H9 (cell line): ENCODE results near the gene TUBD1. TPM values are rescaled to one million over a fixed set of nuclear protein-coding genes. Genes with fewer than 3 reads are reported as not detected.

ENCODE experiments used
- DNase-seq: peaks from one replicate; pipeline ENCODE4 v3.0.0-alpha.2; 2017
- H2AFZ ChIP-seq: one replicate; pipeline ENCODE4 v1.6.1; 2013; ENCODE audit warnings: mild to moderate bottlenecking, low read length, control low read depth, moderate library complexity
- H2AK5ac ChIP-seq: 2 replicates; pipeline ENCODE4 v1.6.1; 2013; ENCODE audit warnings: low read length, control low read depth, mixed read lengths; ENCODE audit not compliant: insufficient read length
- H2BK120ac ChIP-seq: one replicate; pipeline ENCODE4 v1.6.1; 2013; ENCODE audit warnings: low read depth, mild to moderate bottlenecking, low read length, control low read depth, inconsistent platforms; ENCODE audit not compliant: poor library complexity, severe bottlenecking
- H2BK12ac ChIP-seq: 2 replicates; pipeline ENCODE4 v1.6.1; 2013; ENCODE audit warnings: low read length, control low read depth, mixed read lengths, low read depth; ENCODE audit not compliant: insufficient read length
- H2BK15ac ChIP-seq: 2 replicates; pipeline ENCODE4 v1.6.1; 2013; ENCODE audit warnings: low read depth, low read length, control low read depth
- H2BK20ac ChIP-seq: one replicate; pipeline ENCODE4 v1.6.1; 2013; ENCODE audit warnings: low read depth, mild to moderate bottlenecking, low read length, control low read depth, inconsistent platforms; ENCODE audit not compliant: poor library complexity, severe bottlenecking
- H2BK5ac ChIP-seq: 2 replicates; pipeline ENCODE4 v1.6.1; 2013; ENCODE audit warnings: low read length, control low read depth, mixed read lengths; ENCODE audit not compliant: insufficient read length
- H3K14ac ChIP-seq: 2 replicates; pipeline ENCODE4 v1.6.1; 2013; ENCODE audit warnings: low read length, control low read depth; ENCODE audit not compliant: insufficient read depth
- H3K18ac ChIP-seq: 2 replicates; pipeline ENCODE4 v1.6.1; 2013; ENCODE audit warnings: low read depth, mild to moderate bottlenecking, mixed read lengths, low read length, control low read depth; ENCODE audit not compliant: insufficient read length
- H3K23ac ChIP-seq: 2 replicates; pipeline ENCODE4 v1.6.1; 2013; ENCODE audit warnings: low read length, control low read depth, mixed read lengths, low read depth; ENCODE audit not compliant: insufficient read length
- H3K23me2 ChIP-seq: 2 replicates; pipeline ENCODE4 v1.6.1; 2013; ENCODE audit warnings: low read depth, mild to moderate bottlenecking, mixed read lengths, low read length, control low read depth; ENCODE audit not compliant: insufficient read length, poor library complexity, severe bottlenecking
- H3K27ac ChIP-seq: 2 replicates; pipeline ENCODE4 v1.5.1; 2013; ENCODE audit warnings: low read length, control low read depth, mixed read lengths, low read depth; ENCODE audit not compliant: insufficient read length
- H3K27me3 ChIP-seq: 2 replicates; pipeline ENCODE4 v1.6.1; 2013; ENCODE audit warnings: low read length, control low read depth, inconsistent platforms; ENCODE audit not compliant: insufficient read depth
- H3K4ac ChIP-seq: 2 replicates; pipeline ENCODE4 v1.6.1; 2013; ENCODE audit warnings: low read depth, mild to moderate bottlenecking, control low read depth, inconsistent platforms, low read length, moderate library complexity
- H3K4me1 ChIP-seq: 2 replicates; pipeline ENCODE4 v1.6.1; 2013; ENCODE audit warnings: low read length, control low read depth, inconsistent platforms; ENCODE audit not compliant: insufficient read depth
- H3K4me2 ChIP-seq: 2 replicates; pipeline ENCODE4 v1.6.1; 2013; ENCODE audit warnings: low read length, control low read depth, mixed read lengths; ENCODE audit not compliant: insufficient read length, insufficient read depth
- H3K56ac ChIP-seq: 2 replicates; pipeline ENCODE4 v1.6.1; 2013; ENCODE audit warnings: low read depth, mild to moderate bottlenecking, mixed read lengths, low read length, control low read depth; ENCODE audit not compliant: insufficient read length
- H3K79me1 ChIP-seq: 2 replicates; pipeline ENCODE4 v1.6.1; 2013; ENCODE audit warnings: low read depth, mild to moderate bottlenecking, moderate library complexity, low read length, control low read depth, inconsistent platforms; ENCODE audit not compliant: insufficient read depth, poor library complexity, severe bottlenecking
- H3K79me2 ChIP-seq: 2 replicates; pipeline ENCODE4 v1.6.1; 2013; ENCODE audit warnings: low read length, control low read depth, inconsistent platforms; ENCODE audit not compliant: insufficient read depth
- H3K9ac ChIP-seq: 2 replicates; pipeline ENCODE4 v1.6.1; 2013; ENCODE audit warnings: low read length, control low read depth, mixed read lengths; ENCODE audit not compliant: insufficient read length; ENCODE audit errors: extremely low read depth
- H3K9me3 ChIP-seq: one replicate; pipeline ENCODE4 v1.6.1; 2013; ENCODE audit warnings: low read depth, low read length, inconsistent platforms; ENCODE audit not compliant: control insufficient read depth
- H3T11ph ChIP-seq: one replicate; pipeline ENCODE4 v1.6.1; 2013; ENCODE audit warnings: mild to moderate bottlenecking, low read length, control low read depth, inconsistent platforms
- H4K20me1 ChIP-seq: one replicate; pipeline ENCODE4 v1.6.1; 2013; ENCODE audit not compliant: control insufficient read depth, insufficient read length, insufficient read depth
- H4K5ac ChIP-seq: 2 replicates; pipeline ENCODE4 v1.6.1; 2013; ENCODE audit warnings: low read depth, mild to moderate bottlenecking, mixed read lengths, low read length, control low read depth; ENCODE audit not compliant: insufficient read length
- H4K8ac ChIP-seq: replicated peaks from 2 replicates; pipeline ENCODE4 v1.6.1; 2013; ENCODE audit warnings: low read length, control low read depth, mixed read lengths, low read depth; ENCODE audit not compliant: insufficient read length
- H4K91ac ChIP-seq: 2 replicates; pipeline ENCODE4 v1.6.1; 2013; ENCODE audit warnings: low read depth, mild to moderate bottlenecking, moderate library complexity, mixed read lengths, low read length, control low read depth; ENCODE audit not compliant: insufficient read length
- H3K27ac Mint-ChIP-seq, 3 experiments: 2 replicates in 2 of 3; 3 replicates in 1 of 3; pipeline ENCODE4 v1.8.0; 2020 to 2021; ENCODE audit warnings: mixed read lengths in 3 of 3, mild to moderate bottlenecking in 1 of 3, moderate library complexity in 1 of 3
- H3K27me3 Mint-ChIP-seq: 2 replicates; pipeline ENCODE4 v1.8.0; 2021; ENCODE audit warnings: low read depth, mild to moderate bottlenecking, moderate library complexity, mixed read lengths
- H3K36me3 Mint-ChIP-seq, 3 experiments: 2 replicates in 2 of 3; 3 replicates in 1 of 3; pipeline ENCODE4 v1.8.0; 2020 to 2021; ENCODE audit warnings: low read depth in 3 of 3, mixed read lengths in 3 of 3; ENCODE audit not compliant: insufficient read depth in 1 of 3
- H3K4me1 Mint-ChIP-seq, 2 experiments: 2 replicates each; pipeline ENCODE4 v1.8.0; 2020; ENCODE audit warnings: mixed read lengths in 2 of 2
- H3K4me3 Mint-ChIP-seq, 2 experiments: 2 replicates in 1 of 2; 3 replicates in 1 of 2; pipeline ENCODE4 v1.8.0; 2020 to 2021; ENCODE audit warnings: mild to moderate bottlenecking in 2 of 2, mixed read lengths in 2 of 2, moderate library complexity in 1 of 2
- H3K9me3 Mint-ChIP-seq, 2 experiments: 2 replicates in 1 of 2; 3 replicates in 1 of 2; pipeline ENCODE4 v1.8.0; 2020; ENCODE audit warnings: mild to moderate bottlenecking in 2 of 2, mixed read lengths in 2 of 2, moderate library complexity in 1 of 2
- WGBS: extraction: QIAGEN DNeasy Blood & Tissue Kit; methylation state at CpG from one replicate; pipeline ENCODE4 v1.1.7; 2013; ENCODE audit warnings: missing lambda C conversion rate, low lambda C conversion rate, mixed read lengths; ENCODE audit not compliant: insufficient read length; ENCODE audit errors: extremely low coverage; 5-methylcytosine and 5-hydroxymethylcytosine counted together
- total RNA-seq: library from RNA; stranded (reverse); gene quantifications from 2 replicates; pipeline ENCODE4 v1.2.1, GENCODE V29; 2021
- TF ChIP-seq, protein P1 (sequence below): fragments of 200-600 bp; sonication (generic); conservative IDR thresholded peaks from 3 replicates; pipeline ENCODE4 v1.8.0; 2021; ENCODE audit warnings: antibody characterized with exemption, mild to moderate bottlenecking

TUBD1 gene
- total RNA-seq, 1 experiment from 2014 or later, result 26.4 TPM

DNA sequence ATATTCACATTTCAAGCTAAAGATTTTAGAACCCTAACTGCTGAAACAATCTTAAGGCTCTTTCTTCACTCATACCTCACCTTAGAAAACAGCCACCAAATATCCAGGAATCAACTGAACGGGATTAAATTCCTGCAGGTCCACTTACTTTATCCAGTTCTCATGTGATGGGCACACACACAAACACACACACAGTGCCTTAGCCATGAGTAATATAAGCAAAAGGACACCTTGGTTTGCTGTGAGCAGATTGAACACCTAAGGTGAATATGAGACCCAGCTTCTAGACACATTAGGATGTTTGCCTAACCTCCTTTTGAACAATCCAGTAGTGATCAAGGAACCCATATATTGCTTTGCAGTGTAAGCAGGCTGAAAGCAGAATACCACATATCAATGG, 81.5 kb downstream of the TUBD1 start:
- TF ChIP-seq, protein P1, sequence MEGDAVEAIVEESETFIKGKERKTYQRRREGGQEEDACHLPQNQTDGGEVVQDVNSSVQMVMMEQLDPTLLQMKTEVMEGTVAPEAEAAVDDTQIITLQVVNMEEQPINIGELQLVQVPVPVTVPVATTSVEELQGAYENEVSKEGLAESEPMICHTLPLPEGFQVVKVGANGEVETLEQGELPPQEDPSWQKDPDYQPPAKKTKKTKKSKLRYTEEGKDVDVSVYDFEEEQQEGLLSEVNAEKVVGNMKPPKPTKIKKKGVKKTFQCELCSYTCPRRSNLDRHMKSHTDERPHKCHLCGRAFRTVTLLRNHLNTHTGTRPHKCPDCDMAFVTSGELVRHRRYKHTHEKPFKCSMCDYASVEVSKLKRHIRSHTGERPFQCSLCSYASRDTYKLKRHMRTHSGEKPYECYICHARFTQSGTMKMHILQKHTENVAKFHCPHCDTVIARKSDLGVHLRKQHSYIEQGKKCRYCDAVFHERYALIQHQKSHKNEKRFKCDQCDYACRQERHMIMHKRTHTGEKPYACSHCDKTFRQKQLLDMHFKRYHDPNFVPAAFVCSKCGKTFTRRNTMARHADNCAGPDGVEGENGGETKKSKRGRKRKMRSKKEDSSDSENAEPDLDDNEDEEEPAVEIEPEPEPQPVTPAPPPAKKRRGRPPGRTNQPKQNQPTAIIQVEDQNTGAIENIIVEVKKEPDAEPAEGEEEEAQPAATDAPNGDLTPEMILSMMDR, result no peak
- no peak overlapping the region for H4K5ac ChIP-seq
- H3K4me3 Mint-ChIP-seq, result no peak overlapping the region

More for the DNA sequence above, 81.5 kb downstream of the TUBD1 start:
- H2AFZ ChIP-seq, result no peak overlapping the region
- no peak overlapping the region for H3K18ac ChIP-seq
- Mint-ChIP-seq H3K4me1 (no peaks in the 10 kb centered on the region), H3K36me3 (peaks cover 0 to 19% (median 13%) of the 10 kb centered on the region in 3 experiments; a peak in 5 of 7 replicates), H3K27ac (no peak overlapping the region), H3K9me3 (no peaks in the 10 kb centered on the region), H3K27me3 (no peaks in the 10 kb centered on the region)
- no peaks in the 10 kb centered on the region for H3K79me2 ChIP-seq
- no peak overlapping the region for H3K23ac ChIP-seq
- H4K8ac ChIP-seq, result no peak overlapping the region
- no peak overlapping the region for H2BK120ac ChIP-seq
- WGBS, result no CpG with 5 or more reads among the region's 1 CpG
- no peak overlapping the region for H2BK12ac ChIP-seq
- H3K4me2 ChIP-seq, result no peak overlapping the region
- H3K9ac ChIP-seq, result no peak overlapping the region
- no peaks in the 10 kb centered on the region for H3K9me3 ChIP-seq
- no peak overlapping the region for H3K56ac ChIP-seq
- H2AK5ac ChIP-seq, result no peak overlapping the region
- no peaks in the 10 kb centered on the region for H4K20me1 ChIP-seq
- no peaks in the 10 kb centered on the region for H3K79me1 ChIP-seq
- no peak overlapping the region for H3K4ac ChIP-seq
- H2BK5ac ChIP-seq, result no peak overlapping the region
- H3K27ac ChIP-seq, result no peak overlapping the region
- H3K4me1 ChIP-seq, result no peaks in the 10 kb centered on the region
- H3T11ph ChIP-seq, result no peak overlapping the region
- no peak for DNase-seq
- no peak overlapping the region for H3K14ac ChIP-seq
- no peaks in the 10 kb centered on the region for H3K27me3 ChIP-seq
- H2BK15ac ChIP-seq, result no peak overlapping the region
- no peak overlapping the region for H4K91ac ChIP-seq
- H3K23me2 ChIP-seq, result no peaks in the 10 kb centered on the region
- no peak overlapping the region for H2BK20ac ChIP-seq
